WTC11 (cell line): ENCODE measurements around the gene PCLAF. TPM values are rescaled to one million over a fixed set of nuclear protein-coding genes. Genes with fewer than 3 reads are reported as not detected.
A peak's percentile ranks its signal among the peaks of the same experiment; 100 is the strongest.
"Not testable (repeated sequence)": the region's sequence is repeated elsewhere in the genome, so short reads cannot be mapped to it uniquely, and the experiment has no call there.

ENCODE experiments used
- ATAC-seq: fragments of 200-7000 bp; cut with Tn5 transposase; 2 replicates; pipeline ENCODE4 v1.10.0; 2021; ENCODE audit warnings: mild to moderate bottlenecking, moderate library complexity
- CTCF ChIA-PET: fragments of 300-600 bp; sonication (Branson Sonifier 250); formaldehyde crosslinking; loops from one replicate; lab custom pipeline; 2021; ENCODE audit warnings: antibody characterized with exemption; lab: Charles Lee
- POLR2A ChIA-PET: fragments of 350-600 bp; sonication (Branson Sonifier 250); formaldehyde crosslinking; loops from one replicate; lab custom pipeline; 2021; ENCODE audit warnings: antibody characterized with exemption; lab: Charles Lee
- DNase-seq: peaks from one replicate; pipeline ENCODE4 v3.0.0; 2021; ENCODE audit warnings: low spot score
- H3K27ac Mint-ChIP-seq: 2 replicates; pipeline ENCODE4 v1.8.0; 2021; ENCODE audit warnings: mixed read lengths
- H3K27me3 Mint-ChIP-seq: 2 replicates; pipeline ENCODE4 v1.8.0; 2021; ENCODE audit warnings: low read depth, mild to moderate bottlenecking, moderate library complexity, mixed read lengths
- H3K36me3 Mint-ChIP-seq: 2 replicates; pipeline ENCODE4 v1.8.0; 2021; ENCODE audit warnings: mixed read lengths
- H3K4me1 Mint-ChIP-seq: 2 replicates; pipeline ENCODE4 v1.8.0; 2022; ENCODE audit warnings: mixed read lengths
- H3K4me3 Mint-ChIP-seq: 2 replicates; pipeline ENCODE4 v1.8.0; 2021; ENCODE audit warnings: mild to moderate bottlenecking, moderate library complexity, mixed read lengths
- H3K9me3 Mint-ChIP-seq: 2 replicates; pipeline ENCODE4 v1.8.0; 2021; ENCODE audit warnings: mixed read lengths
- ATF6 ChIP-seq: sonication (generic); formaldehyde crosslinking; IDR thresholded peaks from 2 replicates; pipeline ENCODE4 v1.8.1; 2023; ENCODE audit warnings: mild to moderate bottlenecking, missing genetic modification reagents
- CTCF ChIP-seq: fragments of 200-600 bp; IDR thresholded peaks from 2 replicates; pipeline ENCODE4 v1.8.0; 2022; ENCODE audit warnings: antibody characterized with exemption
- EMX1 ChIP-seq: fragments of 250-450 bp; sonication (Bioruptor Pico); IDR thresholded peaks from 2 replicates; pipeline ENCODE4 v1.8.0; 2021; ENCODE audit warnings: mild to moderate bottlenecking
- USF1 ChIP-seq: sonication (generic); formaldehyde crosslinking; IDR thresholded peaks from 2 replicates; pipeline ENCODE4 v1.8.0; 2022; ENCODE audit warnings: mild to moderate bottlenecking, missing genetic modification reagents
- ZNF219 ChIP-seq: sonication (generic); formaldehyde crosslinking; IDR thresholded peaks from 2 replicates; pipeline ENCODE4 v1.8.0; 2023; ENCODE audit warnings: missing genetic modification reagents, mild to moderate bottlenecking, borderline replicate concordance
- ZNF281 ChIP-seq: sonication (generic); formaldehyde crosslinking; IDR thresholded peaks from 2 replicates; pipeline ENCODE4 v1.8.0; 2023; ENCODE audit warnings: mild to moderate bottlenecking, missing genetic modification reagents
- ZNF416 ChIP-seq: fragments of 250-450 bp; sonication (Bioruptor Pico); IDR thresholded peaks from 2 replicates; pipeline ENCODE4 v1.9.0; 2021; ENCODE audit warnings: mild to moderate bottlenecking, inconsistent platforms
- total RNA-seq: library from RNA; stranded (reverse); gene quantifications from 3 replicates; pipeline ENCODE4 v1.2.3, GENCODE V29; 2021

Gene PCLAF
- total RNA-seq, 1 experiment from 2014 or later = 27.2 TPM

GRCh38 chr15:64333986-64334929 lies 47.0 kb downstream of the PCLAF start:
- H3K27ac Mint-ChIP-seq = no peak overlapping the region
- DNase-seq (peak; percentile 42), ATAC-seq (peak; percentile 77)
- H3K9me3 Mint-ChIP-seq = peaks cover 6% of the 10 kb centered on the region
- TF ChIP-seq ZNF416 (CRISPR knock-in tag) (no peak), CTCF (peak; percentile 15; the same call in 1 of the 2 replicates)
- no peak overlapping the region for H3K4me3 Mint-ChIP-seq
- peaks cover 8% of the 10 kb centered on the region; the same call in 1 of the 2 replicates for H3K36me3 Mint-ChIP-seq
- no peaks in the 10 kb centered on the region for H3K27me3 Mint-ChIP-seq
- 0 out of 2 replicates have a peak, but pooled peaks cover 3% of the 10 kb centered on the region for H3K4me1 Mint-ChIP-seq
- ChIA-PET POLR2A (no interaction called here), CTCF (interaction anchor here (0.7 to 1.3 kb wide), 6 partner anchors 16 to 181 kb away, joined by 3 to 4 read pairs (median 3); partner anchors contain the start of genes CSNK1G1 and TRIP4)

- peaks cover 6% of the 10 kb centered on the region for H3K9me3 Mint-ChIP-seq
- no peak overlapping the region for H3K4me3 Mint-ChIP-seq
- peaks cover 8% of the 10 kb centered on the region; the same call in 1 of the 2 replicates for H3K36me3 Mint-ChIP-seq
- no peak overlapping the region for H3K27ac Mint-ChIP-seq
- H3K4me1 Mint-ChIP-seq = 0 out of 2 replicates have a peak, but pooled peaks cover 3% of the 10 kb centered on the region
- TF ChIP-seq ZNF219 (CRISPR knock-in tag) (no peak), EMX1 (CRISPR knock-in tag) (no peak), ATF6 (CRISPR knock-in tag) (no peak), ZNF281 (no peak), USF1 (CRISPR knock-in tag) (no peak)
- TF ChIP-seq, all 79 proteins: peak for 0
- POLR2A ChIA-PET = interaction anchor here (0.7 kb wide), 1 partner anchor 483 kb away, joined by 5 read pairs; no protein-coding TSS in a partner anchor
- DNase-seq (no peak), ATAC-seq (no peak)
- CTCF ChIA-PET = interaction anchor here (1.3 kb wide), 1 partner anchor 180 kb away, joined by 3 read pairs; no protein-coding TSS in a partner anchor
- no peaks in the 10 kb centered on the region for H3K27me3 Mint-ChIP-seq
Measured at GRCh38 chr15:64333516-64333915, 47.7 kb downstream of the PCLAF start.

- H3K4me3 Mint-ChIP-seq, H3K36me3 Mint-ChIP-seq, H3K4me1 Mint-ChIP-seq, CTCF ChIA-PET, ATAC-seq, H3K27me3 Mint-ChIP-seq, DNase-seq, H3K27ac Mint-ChIP-seq, H3K9me3 Mint-ChIP-seq, POLR2A ChIA-PET: not testable (repeated sequence)
Measured at GRCh38 chr15:64331668-64332067, 49.6 kb downstream of the PCLAF start.

- CTCF ChIA-PET, H3K36me3 Mint-ChIP-seq, H3K27me3 Mint-ChIP-seq, H3K9me3 Mint-ChIP-seq, ATAC-seq, H3K4me1 Mint-ChIP-seq, H3K27ac Mint-ChIP-seq: not testable (repeated sequence)
- POLR2A ChIA-PET = interaction anchor here (0.6 kb wide), 1 partner anchor 32 kb away, joined by 7 read pairs; no protein-coding TSS in a partner anchor
- H3K4me3 Mint-ChIP-seq = peak overlapping the region; percentile 70
- peak; percentile 56 for DNase-seq
Measured at GRCh38 chr15:64326975-64327374, 54.3 kb downstream of the PCLAF start.

- H3K36me3 Mint-ChIP-seq, CTCF ChIA-PET, H3K9me3 Mint-ChIP-seq, H3K27me3 Mint-ChIP-seq, H3K4me1 Mint-ChIP-seq, DNase-seq: not testable (repeated sequence)
- ATAC-seq = peak; percentile 71
- peak overlapping the region; percentile 84 for H3K27ac Mint-ChIP-seq
- H3K4me3 Mint-ChIP-seq = peak overlapping the region; percentile 70
- POLR2A ChIA-PET = interaction anchor here (0.6 kb wide), 1 partner anchor 32 kb away, joined by 7 read pairs; no protein-coding TSS in a partner anchor
Measured at GRCh38 chr15:64326458-64326857, 54.8 kb downstream of the PCLAF start.
